Astrocyte (in vitro differentiated cells and primary cell): Measurements from ENCODE around the gene STMN3.

Experiments used
- EZH2 ChIP-seq: IDR thresholded peaks from 2 replicates; pipeline ENCODE4 v1.6.1; 2012; ENCODE audit warnings: mild to moderate bottlenecking, low read length, inconsistent platforms; ENCODE audit not compliant: insufficient read depth
- TF ChIP-seq, protein P1 (sequence below): IDR thresholded peaks from 2 replicates; pipeline ENCODE4 v1.5.1; 2011; ENCODE audit warnings: low read depth, mild to moderate bottlenecking, inconsistent platforms, low read length, moderate library complexity; ENCODE audit not compliant: insufficient read depth

DNA sequence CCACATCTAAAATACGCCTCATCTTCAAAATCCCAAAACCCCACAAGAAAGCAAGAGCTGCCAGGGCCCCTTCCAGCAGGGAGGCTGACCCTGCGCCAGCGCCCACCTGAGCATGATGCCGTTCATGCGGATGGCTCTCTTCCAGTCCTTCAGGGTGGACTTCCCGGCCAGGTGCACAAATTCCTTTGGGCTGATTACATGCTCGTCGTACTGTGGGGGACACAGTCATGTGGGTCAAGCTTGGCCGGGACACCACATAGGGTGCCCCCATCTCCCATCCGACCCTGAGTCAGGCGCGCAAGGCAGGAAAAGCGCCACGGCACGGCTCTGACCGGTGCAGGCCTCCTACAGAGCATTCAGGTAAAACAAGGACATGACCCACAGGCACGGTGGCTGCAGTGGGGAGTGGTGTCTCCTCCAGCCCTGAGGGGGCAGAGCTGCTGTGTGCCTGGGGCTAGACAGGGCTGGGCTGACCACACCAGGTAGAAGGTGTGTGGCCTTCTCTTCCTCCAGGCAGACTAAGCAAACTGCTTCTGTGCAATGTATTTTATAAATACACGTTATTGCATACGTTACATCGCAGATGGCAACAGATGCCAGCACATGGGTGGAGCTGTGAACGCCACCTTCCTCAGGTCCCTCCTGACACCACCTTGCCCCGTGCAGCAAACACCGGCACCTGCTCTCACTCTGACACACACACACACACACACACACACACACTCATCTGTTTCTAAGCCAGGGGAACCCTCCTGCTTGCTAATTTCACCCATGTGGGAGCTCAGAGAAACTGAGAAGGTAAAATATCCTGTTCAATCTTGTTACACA lies 55.4 kb downstream of the STMN3 start:
- TF ChIP-seq, protein P1, sequence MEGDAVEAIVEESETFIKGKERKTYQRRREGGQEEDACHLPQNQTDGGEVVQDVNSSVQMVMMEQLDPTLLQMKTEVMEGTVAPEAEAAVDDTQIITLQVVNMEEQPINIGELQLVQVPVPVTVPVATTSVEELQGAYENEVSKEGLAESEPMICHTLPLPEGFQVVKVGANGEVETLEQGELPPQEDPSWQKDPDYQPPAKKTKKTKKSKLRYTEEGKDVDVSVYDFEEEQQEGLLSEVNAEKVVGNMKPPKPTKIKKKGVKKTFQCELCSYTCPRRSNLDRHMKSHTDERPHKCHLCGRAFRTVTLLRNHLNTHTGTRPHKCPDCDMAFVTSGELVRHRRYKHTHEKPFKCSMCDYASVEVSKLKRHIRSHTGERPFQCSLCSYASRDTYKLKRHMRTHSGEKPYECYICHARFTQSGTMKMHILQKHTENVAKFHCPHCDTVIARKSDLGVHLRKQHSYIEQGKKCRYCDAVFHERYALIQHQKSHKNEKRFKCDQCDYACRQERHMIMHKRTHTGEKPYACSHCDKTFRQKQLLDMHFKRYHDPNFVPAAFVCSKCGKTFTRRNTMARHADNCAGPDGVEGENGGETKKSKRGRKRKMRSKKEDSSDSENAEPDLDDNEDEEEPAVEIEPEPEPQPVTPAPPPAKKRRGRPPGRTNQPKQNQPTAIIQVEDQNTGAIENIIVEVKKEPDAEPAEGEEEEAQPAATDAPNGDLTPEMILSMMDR, result no peak
- no peak for TF ChIP-seq EZH2
